RCC 7860 (cell line): ENCODE measurements around the gene TBC1D8.

Experiments
- DNase-seq: peaks from one replicate; pipeline ENCODE4 v3.0.0-alpha.2; 2015; ENCODE audit warnings: low spot score
- FAIRE-seq: peaks from 2 replicates; lab custom pipeline; 2012; peaks lifted over from hg19 to GRCh38; lab: Jason Lieb, UNC

TBC1D8 gene

GRCh38 chr2:101113441-101114267, 37.5 kb downstream of the TBC1D8 start:
- DNase-seq (no peak), FAIRE-seq (no peak)

GRCh38 chr2:101112772-101113157, 38.4 kb downstream of the TBC1D8 start:
- no peak for FAIRE-seq
- DNase-seq: no peak

GRCh38 chr2:101111917-101112771, 39.0 kb downstream of the TBC1D8 start:
- FAIRE-seq: no peak
- DNase-seq: no peak

- FAIRE-seq (no peak), DNase-seq (no peak)
These were observed 39.8 kb downstream of the TBC1D8 start for GRCh38 chr2:101111262-101111838.

GRCh38 chr2:101109451-101110118, 41.6 kb downstream of the TBC1D8 start:
- FAIRE-seq (no peak), DNase-seq (no peak)

- no peak for DNase-seq
- no peak for FAIRE-seq
These were observed 42.8 kb downstream of the TBC1D8 start for GRCh38 chr2:101108357-101108756.

GRCh38 chr2:101107241-101107640, 43.9 kb downstream of the TBC1D8 start:
- FAIRE-seq: no peak
- no peak for DNase-seq

- DNase-seq: no peak
- no peak for FAIRE-seq
These were observed 44.6 kb downstream of the TBC1D8 start for GRCh38 chr2:101106453-101107181.

- no peak for DNase-seq
- FAIRE-seq: no peak
These were observed 45.5 kb downstream of the TBC1D8 start for GRCh38 chr2:101105654-101106053.

- no peak for FAIRE-seq
- DNase-seq: no peak
These were observed 53.5 kb downstream of the TBC1D8 start for GRCh38 chr2:101097638-101098037.

- DNase-seq: no peak
- FAIRE-seq: no peak
These were observed 54.5 kb downstream of the TBC1D8 start for GRCh38 chr2:101096619-101097142.

- FAIRE-seq (no peak), DNase-seq (no peak)
These were observed 56.8 kb downstream of the TBC1D8 start for GRCh38 chr2:101094351-101094750.

- DNase-seq (no peak), FAIRE-seq (no peak)
These were observed 61.0 kb downstream of the TBC1D8 start for GRCh38 chr2:101089942-101090799.

GRCh38 chr2:101089419-101089818, 61.8 kb downstream of the TBC1D8 start:
- FAIRE-seq: no peak
- no peak for DNase-seq

- no peak for FAIRE-seq
These were observed 63.5 kb downstream of the TBC1D8 start for GRCh38 chr2:101087638-101088037.

GRCh38 chr2:101083613-101084012, 67.6 kb downstream of the TBC1D8 start:
- FAIRE-seq: no peak
- no peak for DNase-seq

More at GRCh38 chr2:101087638-101088037, 63.5 kb downstream of the TBC1D8 start:
- no peak for DNase-seq

- no peak for DNase-seq
- FAIRE-seq: no peak
These were observed 68.2 kb downstream of the TBC1D8 start for GRCh38 chr2:101082998-101083397.

- no peak for FAIRE-seq
These were observed 69.7 kb downstream of the TBC1D8 start for GRCh38 chr2:101081375-101081907.

More at GRCh38 chr2:101081375-101081907, 69.7 kb downstream of the TBC1D8 start:
- DNase-seq: no peak
